SK-N-SH (cell line): ENCODE measurements around the gene LRRC58. TPM values are rescaled to one million over a fixed set of nuclear protein-coding genes. Genes with fewer than 3 reads are reported as not detected.
A peak's percentile ranks its signal among the peaks of the same experiment; 100 is the strongest.

Experiments used
- CTCF ChIA-PET: fragments of 300-600, 350-600 bp; formaldehyde crosslinking; extraction: SDS; loops from one replicate; lab custom pipeline; 2021; lab: Yijun Ruan, JAX
- POLR2A ChIA-PET: fragments of 350-600 bp; sonication (Branson Sonifier 250); formaldehyde crosslinking; extraction: SDS; loops from one replicate; lab custom pipeline; 2020; ENCODE audit warnings: antibody characterized with exemption, inconsistent platforms; lab: Yijun Ruan, JAX
- DNase-seq: peaks from one replicate; pipeline ENCODE4 v3.0.0; 2012
- H2AFZ ChIP-seq: fragments of 200-600 bp; sonication (generic); 2 replicates; pipeline ENCODE4 v1.8.1; 2016; ENCODE audit warnings: antibody characterized with exemption, mild to moderate bottlenecking, low read depth
- H3F3A ChIP-seq: fragments of 200-600 bp; sonication (generic); replicated peaks from 2 replicates; pipeline ENCODE3; 2016; ENCODE audit warnings: antibody characterized with exemption, mild to moderate bottlenecking; ENCODE audit not compliant: insufficient read depth
- H3K27ac ChIP-seq, 2 experiments: fragments of 200-500 bp in 1 of 2; fragments of 200-600 bp in 1 of 2; sonication (Bioruptor generic) in 1 of 2; sonication (generic), shearing (Covaris generic) in 1 of 2; 2 replicates each; pipeline versions ENCODE4 v1.5.1 to v1.6.1; 2014 to 2016; ENCODE audit warnings: low read depth in 2 of 2, inconsistent platforms in 1 of 2, low read length in 1 of 2, mild to moderate bottlenecking in 1 of 2, mixed read lengths in 1 of 2
- H3K27me3 ChIP-seq: fragments of 200-600 bp; sonication (generic), shearing (Covaris generic); 2 replicates; pipeline ENCODE4 v1.6.1; 2016; ENCODE audit warnings: mixed run types; ENCODE audit not compliant: insufficient read depth
- H3K36me3 ChIP-seq, 2 experiments: fragments of 200-500 bp in 1 of 2; fragments of 200-600 bp in 1 of 2; sonication (Bioruptor generic) in 1 of 2; sonication (generic) in 1 of 2; replicated peaks in 1 of 2; 2 replicates each; pipeline versions ENCODE3 to v1.5.1; 2014 to 2016; ENCODE audit warnings: low read length in 1 of 2, mild to moderate bottlenecking in 1 of 2; ENCODE audit not compliant: insufficient read depth in 2 of 2, control insufficient read depth in 1 of 2
- H3K4me1 ChIP-seq, 2 experiments: fragments of 200-500 bp in 1 of 2; fragments of 200-600 bp in 1 of 2; sonication (Bioruptor generic) in 1 of 2; sonication (generic), shearing (Covaris generic) in 1 of 2; 2 replicates each; pipeline versions ENCODE4 v1.5.1 to v1.6.1; 2014 to 2016; ENCODE audit warnings: low read depth in 1 of 2, low read length in 1 of 2, mixed run types in 1 of 2; ENCODE audit not compliant: insufficient read depth in 2 of 2, control insufficient read depth in 1 of 2
- H3K4me2 ChIP-seq: fragments of 200-600 bp; sonication (generic), shearing (Covaris generic); 2 replicates; pipeline ENCODE4 v1.6.1; 2017; ENCODE audit warnings: mixed run types
- H3K4me3 ChIP-seq, 2 experiments: fragments of 200-500 bp in 1 of 2; fragments of 200-600 bp in 1 of 2; sonication (Bioruptor generic) in 1 of 2; sonication (generic), shearing (Covaris generic) in 1 of 2; 2 replicates each; pipeline versions ENCODE4 v1.5.1 to v1.8.1; 2014 to 2016; ENCODE audit warnings: low read depth in 2 of 2, inconsistent platforms in 1 of 2, low read length in 1 of 2, mild to moderate bottlenecking in 1 of 2, mixed read lengths in 1 of 2, moderate library complexity in 1 of 2
- H3K79me2 ChIP-seq: fragments of 200-600 bp; sonication (generic); 2 replicates; pipeline ENCODE4 v1.8.1; 2017; ENCODE audit warnings: mild to moderate bottlenecking; ENCODE audit not compliant: insufficient read depth
- H3K9ac ChIP-seq: fragments of 200-600 bp; sonication (generic); 2 replicates; pipeline ENCODE4 v1.6.1; 2017; ENCODE audit warnings: mixed run types
- H3K9me2 ChIP-seq: fragments of 200-600 bp; sonication (generic); 2 replicates; pipeline ENCODE4 v1.6.1; 2017; ENCODE audit warnings: mixed run types
- H3K9me3 ChIP-seq: fragments of 200-600 bp; sonication (generic); 2 replicates; pipeline ENCODE4 v1.6.1; 2017; ENCODE audit warnings: mixed run types, mild to moderate bottlenecking, moderate library complexity
- H4K20me1 ChIP-seq: fragments of 200-600 bp; sonication (generic); 2 replicates; pipeline ENCODE4 v1.6.1; 2017; ENCODE audit warnings: mild to moderate bottlenecking, mixed run types; ENCODE audit not compliant: insufficient read depth
- EP300 ChIP-seq, 2 experiments: IDR thresholded peaks; 2 replicates each; pipeline versions ENCODE4 v1.4.0 to v1.6.1; 2012; ENCODE audit warnings: borderline replicate concordance in 1 of 2, low read depth in 1 of 2, low read length in 1 of 2
- EZH2phosphoT487 ChIP-seq: fragments of 200-600 bp; sonication (generic); IDR thresholded peaks from 2 replicates; pipeline ENCODE4 v1.6.1; 2017; ENCODE audit warnings: low read depth, mixed run types, mild to moderate bottlenecking, antibody characterized with exemption, moderate library complexity, borderline replicate concordance
- FOXM1 ChIP-seq: IDR thresholded peaks from 2 replicates; pipeline ENCODE4 v1.4.0; 2012; ENCODE audit warnings: low read depth, mild to moderate bottlenecking
- RAD21 ChIP-seq: IDR thresholded peaks from 2 replicates; pipeline ENCODE4 v1.6.1; 2012; ENCODE audit warnings: mild to moderate bottlenecking, low read length
- RFX5 ChIP-seq: IDR thresholded peaks from 2 replicates; pipeline ENCODE4 v1.6.1; 2012; ENCODE audit warnings: mild to moderate bottlenecking, improper control_type of control experiment, low read length
- RXRA ChIP-seq: IDR thresholded peaks from 2 replicates; pipeline ENCODE4 v1.4.0; 2012; ENCODE audit warnings: low read depth, mild to moderate bottlenecking, borderline replicate concordance
- SIN3A ChIP-seq: IDR thresholded peaks from 2 replicates; pipeline ENCODE4 v1.6.1; 2012; ENCODE audit warnings: low read depth, mild to moderate bottlenecking, low read length, moderate library complexity, borderline replicate concordance
- WGBS: methylation state at CpG from one replicate; pipeline ENCODE4 v1.1.6; 2017; ENCODE audit warnings: low lambda C conversion rate; 5-methylcytosine and 5-hydroxymethylcytosine counted together
- polyA plus RNA-seq, 3 experiments: library from polyadenylated mRNA; depleted of rRNA; stranded (reverse); fragments of >200 nt; gene quantifications; 2 replicates each; pipeline ENCODE4 v1.2.3, GENCODE V29; 2012
- TF ChIP-seq, protein P1 (sequence below): IDR thresholded peaks from 2 replicates; pipeline ENCODE4 v1.4.0; 2012; ENCODE audit warnings: low read depth, borderline replicate concordance
- TF ChIP-seq, protein P2 (sequence below): fragments of 200-600 bp; sonication (generic); IDR thresholded peaks from 2 replicates; pipeline ENCODE4 v1.6.1; 2017; ENCODE audit warnings: antibody characterized with exemption, mild to moderate bottlenecking, moderate library complexity
- TF ChIP-seq, protein P3 (sequence below): IDR thresholded peaks from 2 replicates; pipeline ENCODE4; 2012
- TF ChIP-seq, protein P4 (sequence below): IDR thresholded peaks from 2 replicates; pipeline ENCODE4 v1.4.0; 2012; ENCODE audit warnings: low read depth

Gene LRRC58
- polyA plus RNA-seq, 1 of the 3 experiments (the other 2 are of a cell fraction) = 5.8 TPM

DNA sequence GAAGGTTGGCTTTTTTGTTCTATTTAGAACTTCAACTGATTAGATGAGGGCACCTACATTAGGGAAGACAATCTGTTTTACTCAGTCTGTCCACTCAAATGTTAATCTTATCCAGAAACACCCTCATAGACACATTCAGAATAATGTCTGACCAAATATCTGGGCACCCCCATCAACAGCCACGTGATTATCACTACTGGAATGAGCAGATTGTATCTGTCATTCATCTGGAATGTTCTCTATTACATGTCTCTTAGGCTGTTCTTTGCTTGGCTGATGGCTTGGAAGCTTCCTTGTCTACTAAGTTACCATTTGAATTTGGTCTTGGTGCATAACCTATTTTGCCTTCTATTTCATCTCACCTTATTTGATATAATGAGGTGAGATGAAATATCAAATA lies 15.7 kb upstream of the LRRC58 start:
- Histone ChIP-seq H3K4me1 (no peaks in the 10 kb centered on the region), H3K9ac (no peak overlapping the region), H3K9me2 (no peaks in the 10 kb centered on the region), H3K79me2 (no peaks in the 10 kb centered on the region), H3K36me3 (no peaks in the 10 kb centered on the region), H3K27ac (no peak overlapping the region), H3K9me3 (no peaks in the 10 kb centered on the region), H3F3A (no peaks in the 10 kb centered on the region), H3K4me2 (no peak overlapping the region), H2AFZ (no peak overlapping the region), H3K27me3 (no peaks in the 10 kb centered on the region), H3K4me3 (no peak overlapping the region), H4K20me1 (no peaks in the 10 kb centered on the region)
- ChIA-PET POLR2A (no interaction called here), CTCF (no interaction called here)
- DNase-seq = no peak
- 0% methylated on average over 1 of the region's 1 CpG for whole genome bisulfite sequencing
- TF ChIP-seq RFX5 = no peak
- TF ChIP-seq, protein P1, sequence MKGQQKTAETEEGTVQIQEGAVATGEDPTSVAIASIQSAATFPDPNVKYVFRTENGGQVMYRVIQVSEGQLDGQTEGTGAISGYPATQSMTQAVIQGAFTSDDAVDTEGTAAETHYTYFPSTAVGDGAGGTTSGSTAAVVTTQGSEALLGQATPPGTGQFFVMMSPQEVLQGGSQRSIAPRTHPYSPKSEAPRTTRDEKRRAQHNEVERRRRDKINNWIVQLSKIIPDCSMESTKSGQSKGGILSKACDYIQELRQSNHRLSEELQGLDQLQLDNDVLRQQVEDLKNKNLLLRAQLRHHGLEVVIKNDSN = 0 out of 2 replicates have a peak, but pooled peaks have one; percentile 12

DNA sequence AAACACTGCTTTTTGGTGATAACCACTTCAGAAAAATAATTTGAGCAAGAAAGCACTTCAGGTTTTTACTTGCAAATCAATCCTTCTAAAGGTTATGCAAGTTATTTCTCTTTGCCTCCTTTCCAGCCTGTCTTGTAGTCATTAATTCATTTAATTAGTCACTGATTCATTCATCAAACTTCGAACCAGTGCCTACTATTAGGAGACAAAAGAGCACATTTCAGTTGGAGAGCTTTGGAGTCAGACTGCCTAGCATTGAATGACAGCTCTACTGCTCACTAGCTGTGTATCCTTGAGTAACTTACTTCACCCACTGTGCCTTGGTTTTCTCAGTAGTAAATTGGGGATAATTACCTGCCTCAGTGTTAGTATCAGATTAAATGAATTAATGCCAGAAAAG lies 14.9 kb upstream of the LRRC58 start:
- no peaks in the 10 kb centered on the region for H3K27me3 ChIP-seq
- H3K9me3 ChIP-seq = no peaks in the 10 kb centered on the region
- H3K9ac ChIP-seq = no peak overlapping the region
- no peak overlapping the region for H2AFZ ChIP-seq
- no peaks in the 10 kb centered on the region for H3K36me3 ChIP-seq
- H3K4me1 ChIP-seq = no peaks in the 10 kb centered on the region
- TF ChIP-seq EZH2phosphoT487 (no peak), FOXM1 (no peak), RFX5 (no peak), RAD21 (no peak), SIN3A (no peak), RXRA (no peak), EP300 (IDR thresholded peaks at IDR 0.05; ENCODE audit: borderline replicate concordance in 1 of 2, low read depth in 1 of 2, low read length in 1 of 2) (no peak)
- TF ChIP-seq, protein P2, sequence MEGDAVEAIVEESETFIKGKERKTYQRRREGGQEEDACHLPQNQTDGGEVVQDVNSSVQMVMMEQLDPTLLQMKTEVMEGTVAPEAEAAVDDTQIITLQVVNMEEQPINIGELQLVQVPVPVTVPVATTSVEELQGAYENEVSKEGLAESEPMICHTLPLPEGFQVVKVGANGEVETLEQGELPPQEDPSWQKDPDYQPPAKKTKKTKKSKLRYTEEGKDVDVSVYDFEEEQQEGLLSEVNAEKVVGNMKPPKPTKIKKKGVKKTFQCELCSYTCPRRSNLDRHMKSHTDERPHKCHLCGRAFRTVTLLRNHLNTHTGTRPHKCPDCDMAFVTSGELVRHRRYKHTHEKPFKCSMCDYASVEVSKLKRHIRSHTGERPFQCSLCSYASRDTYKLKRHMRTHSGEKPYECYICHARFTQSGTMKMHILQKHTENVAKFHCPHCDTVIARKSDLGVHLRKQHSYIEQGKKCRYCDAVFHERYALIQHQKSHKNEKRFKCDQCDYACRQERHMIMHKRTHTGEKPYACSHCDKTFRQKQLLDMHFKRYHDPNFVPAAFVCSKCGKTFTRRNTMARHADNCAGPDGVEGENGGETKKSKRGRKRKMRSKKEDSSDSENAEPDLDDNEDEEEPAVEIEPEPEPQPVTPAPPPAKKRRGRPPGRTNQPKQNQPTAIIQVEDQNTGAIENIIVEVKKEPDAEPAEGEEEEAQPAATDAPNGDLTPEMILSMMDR = no peak
- TF ChIP-seq, protein P3, sequence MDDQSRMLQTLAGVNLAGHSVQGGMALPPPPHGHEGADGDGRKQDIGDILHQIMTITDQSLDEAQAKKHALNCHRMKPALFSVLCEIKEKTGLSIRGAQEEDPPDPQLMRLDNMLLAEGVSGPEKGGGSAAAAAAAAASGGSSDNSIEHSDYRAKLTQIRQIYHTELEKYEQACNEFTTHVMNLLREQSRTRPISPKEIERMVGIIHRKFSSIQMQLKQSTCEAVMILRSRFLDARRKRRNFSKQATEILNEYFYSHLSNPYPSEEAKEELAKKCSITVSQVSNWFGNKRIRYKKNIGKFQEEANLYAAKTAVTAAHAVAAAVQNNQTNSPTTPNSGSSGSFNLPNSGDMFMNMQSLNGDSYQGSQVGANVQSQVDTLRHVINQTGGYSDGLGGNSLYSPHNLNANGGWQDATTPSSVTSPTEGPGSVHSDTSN = no peak
- TF ChIP-seq, protein P4, sequence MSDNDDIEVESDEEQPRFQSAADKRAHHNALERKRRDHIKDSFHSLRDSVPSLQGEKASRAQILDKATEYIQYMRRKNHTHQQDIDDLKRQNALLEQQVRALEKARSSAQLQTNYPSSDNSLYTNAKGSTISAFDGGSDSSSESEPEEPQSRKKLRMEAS = no peak
- H3K27ac ChIP-seq = no peak overlapping the region
- 26% methylated on average over 1 of the region's 1 CpG for WGBS
- no peak for DNase-seq
- no peak overlapping the region for H3K4me3 ChIP-seq
- H4K20me1 ChIP-seq = no peaks in the 10 kb centered on the region
- no peak overlapping the region for H3K4me2 ChIP-seq
- no peaks in the 10 kb centered on the region for H3K9me2 ChIP-seq
- no peaks in the 10 kb centered on the region for H3F3A ChIP-seq
- POLR2A ChIA-PET = no interaction called here
- CTCF ChIA-PET = no interaction called here
- H3K79me2 ChIP-seq = no peaks in the 10 kb centered on the region
